Measurements from ENCODE around the gene MAP7. TPM values are rescaled to one million over a fixed set of nuclear protein-coding genes. Genes with fewer than 3 reads are reported as not detected.

Gene MAP7
- total RNA-seq, 3 donors from 2014 or later (not counting 1 experiment from before 2014, with no cell fraction given) = 0.14 to 0.68 (median 0.14) TPM

DNA sequence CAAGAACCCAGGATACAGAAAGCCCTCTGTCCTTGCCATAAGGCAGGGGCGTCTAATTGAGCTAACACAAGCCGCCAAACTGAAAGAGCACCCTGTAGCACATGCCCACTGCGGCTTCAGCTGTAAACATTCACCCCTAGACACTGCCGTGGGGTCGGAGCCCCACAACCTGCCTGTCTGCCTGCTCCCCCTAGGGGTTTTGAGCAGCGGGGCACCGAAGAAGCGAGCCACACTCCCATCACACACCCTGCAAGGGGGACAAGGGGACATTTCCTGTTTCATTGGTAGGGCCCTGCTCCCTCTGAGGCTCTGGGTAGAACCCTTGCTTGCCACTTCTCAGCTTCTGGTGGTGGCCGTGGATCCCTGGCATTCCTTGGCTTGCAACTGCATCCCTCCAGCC lies 215.4 kb downstream of the MAP7 start:
- Mint-ChIP-seq H3K27ac (no peak overlapping the region), H3K36me3 (no peaks in the 10 kb centered on the region), H3K9me3 (no peaks in the 10 kb centered on the region), H3K27me3 (ENCODE audit: low read depth in 2 of 2) (no peaks in the 10 kb centered on the region), H3K4me1 (no peaks in the 10 kb centered on the region), H3K4me3 (no peak overlapping the region)
- DNase-seq = no peak
- no peak overlapping the region for H3K27ac ChIP-seq (ENCODE audit: low read length)
- TF ChIP-seq, protein P1, sequence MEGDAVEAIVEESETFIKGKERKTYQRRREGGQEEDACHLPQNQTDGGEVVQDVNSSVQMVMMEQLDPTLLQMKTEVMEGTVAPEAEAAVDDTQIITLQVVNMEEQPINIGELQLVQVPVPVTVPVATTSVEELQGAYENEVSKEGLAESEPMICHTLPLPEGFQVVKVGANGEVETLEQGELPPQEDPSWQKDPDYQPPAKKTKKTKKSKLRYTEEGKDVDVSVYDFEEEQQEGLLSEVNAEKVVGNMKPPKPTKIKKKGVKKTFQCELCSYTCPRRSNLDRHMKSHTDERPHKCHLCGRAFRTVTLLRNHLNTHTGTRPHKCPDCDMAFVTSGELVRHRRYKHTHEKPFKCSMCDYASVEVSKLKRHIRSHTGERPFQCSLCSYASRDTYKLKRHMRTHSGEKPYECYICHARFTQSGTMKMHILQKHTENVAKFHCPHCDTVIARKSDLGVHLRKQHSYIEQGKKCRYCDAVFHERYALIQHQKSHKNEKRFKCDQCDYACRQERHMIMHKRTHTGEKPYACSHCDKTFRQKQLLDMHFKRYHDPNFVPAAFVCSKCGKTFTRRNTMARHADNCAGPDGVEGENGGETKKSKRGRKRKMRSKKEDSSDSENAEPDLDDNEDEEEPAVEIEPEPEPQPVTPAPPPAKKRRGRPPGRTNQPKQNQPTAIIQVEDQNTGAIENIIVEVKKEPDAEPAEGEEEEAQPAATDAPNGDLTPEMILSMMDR (IDR thresholded peaks at IDR 0.05) = no peak
- WGBS (ENCODE audit: insufficient coverage) = 86% methylated on average over 9 of the region's 9 CpGs
- intact Hi-C loops (cut with micrococcal nuclease) = no loop called here
- peaks cover 3% of the 10 kb centered on the region for H3K27me3 ChIP-seq (ENCODE audit: control insufficient read depth, insufficient read depth, low read length)
- no peaks in the 10 kb centered on the region for H3K36me3 ChIP-seq (ENCODE audit: control insufficient read depth, insufficient read depth, low read length)
- no peaks in the 10 kb centered on the region for H3K4me1 ChIP-seq (ENCODE audit: control insufficient read depth, insufficient read depth, low read length)
- ATAC-seq = no peak
- no peaks in the 10 kb centered on the region for H3K9me3 ChIP-seq (ENCODE audit: control insufficient read depth, insufficient read depth, low read length)
- no peak overlapping the region for H3K4me3 ChIP-seq (ENCODE audit: low read length)

DNA sequence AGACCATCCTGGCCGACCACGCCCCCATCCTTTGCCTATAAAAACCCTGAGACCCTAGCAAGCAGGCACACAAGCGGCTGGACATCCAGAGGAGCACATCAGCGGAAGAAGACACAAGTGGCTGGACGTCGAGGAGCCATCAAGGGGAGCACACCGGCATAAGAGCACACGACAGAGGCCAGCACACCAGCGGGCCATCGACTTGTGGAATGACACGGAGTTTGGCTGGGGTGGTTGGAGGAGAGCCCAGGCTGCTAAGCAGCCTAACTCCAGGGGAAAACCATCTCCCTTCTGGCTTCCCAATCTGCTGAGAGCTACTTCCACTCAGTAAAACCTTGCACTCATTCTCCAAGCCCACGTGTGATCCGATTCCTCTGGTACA lies 215.8 kb downstream of the MAP7 start:
- H3K4me1 Mint-ChIP-seq = no peaks in the 10 kb centered on the region
- no peaks in the 10 kb centered on the region for H3K9me3 ChIP-seq (ENCODE audit: control insufficient read depth, insufficient read depth, low read length)
- no peaks in the 10 kb centered on the region for H3K4me1 ChIP-seq (ENCODE audit: control insufficient read depth, insufficient read depth, low read length)
- ATAC-seq = no peak
- H3K36me3 ChIP-seq (ENCODE audit: control insufficient read depth, insufficient read depth, low read length) = no peaks in the 10 kb centered on the region
- TF ChIP-seq, protein P1 (IDR thresholded peaks at IDR 0.05) = no peak
- H3K9me3 Mint-ChIP-seq = no peaks in the 10 kb centered on the region
- no peaks in the 10 kb centered on the region for H3K36me3 Mint-ChIP-seq
- H3K4me3 ChIP-seq (ENCODE audit: low read length) = no peak overlapping the region
- no peak for DNase-seq
- H3K27me3 ChIP-seq (ENCODE audit: control insufficient read depth, insufficient read depth, low read length) = peaks cover 3% of the 10 kb centered on the region
- H3K27ac ChIP-seq (ENCODE audit: low read length) = no peak overlapping the region
- no peaks in the 10 kb centered on the region for H3K27me3 Mint-ChIP-seq (ENCODE audit: low read depth in 2 of 2)
- WGBS (ENCODE audit: insufficient coverage) = 94% methylated on average over 13 of the region's 13 CpGs
- no peak overlapping the region for H3K27ac Mint-ChIP-seq
- intact Hi-C loops (cut with micrococcal nuclease) = no loop called here
- H3K4me3 Mint-ChIP-seq = no peak overlapping the region

DNA sequence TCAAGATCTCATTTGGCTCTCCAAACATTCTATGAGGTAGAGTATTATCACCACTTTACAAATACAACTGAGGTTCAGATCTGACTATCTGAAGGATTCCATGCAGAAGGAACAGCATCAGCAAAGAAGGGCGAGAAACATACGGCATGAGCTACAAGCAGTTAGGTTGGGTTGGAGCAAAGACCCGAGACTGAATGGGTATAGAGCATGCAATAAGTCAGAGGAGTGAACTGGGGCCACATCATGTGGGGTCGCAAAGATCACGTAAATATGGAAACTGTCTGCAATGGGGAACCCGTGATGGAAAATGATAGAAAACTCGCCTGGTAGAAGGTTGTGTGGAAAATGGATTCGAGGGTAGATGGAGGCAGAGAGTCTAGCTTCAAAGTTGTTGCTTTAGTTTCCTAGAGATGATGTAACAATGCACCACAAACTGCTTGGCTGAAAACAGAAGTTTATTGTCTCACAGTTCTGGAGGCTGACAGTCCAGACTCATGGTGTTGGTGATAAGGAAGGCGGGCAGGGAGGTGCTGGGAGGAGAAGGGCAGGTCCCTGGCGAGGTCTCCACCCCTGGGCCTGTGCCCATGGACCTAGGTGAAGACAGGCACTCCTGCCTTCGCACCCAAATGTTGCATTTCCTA lies 216.3 kb downstream of the MAP7 start:
- ATAC-seq (no peak), DNase-seq (no peak)
- H3K27ac Mint-ChIP-seq = no peak overlapping the region
- H3K27ac ChIP-seq (ENCODE audit: low read length) = no peak overlapping the region
- no peaks in the 10 kb centered on the region for H3K4me1 ChIP-seq (ENCODE audit: control insufficient read depth, insufficient read depth, low read length)
- TF ChIP-seq, protein P1 (IDR thresholded peaks at IDR 0.05) = no peak
- no peak overlapping the region for H3K4me3 ChIP-seq (ENCODE audit: low read length)
- no peaks in the 10 kb centered on the region for H3K9me3 Mint-ChIP-seq
- WGBS (ENCODE audit: insufficient coverage) = 85% methylated on average over 11 of the region's 11 CpGs
- H3K9me3 ChIP-seq (ENCODE audit: control insufficient read depth, insufficient read depth, low read length) = no peaks in the 10 kb centered on the region
- intact Hi-C loops (cut with micrococcal nuclease) = no loop called here
- peaks cover 3% of the 10 kb centered on the region for H3K27me3 ChIP-seq (ENCODE audit: control insufficient read depth, insufficient read depth, low read length)
- no peak overlapping the region for H3K4me3 Mint-ChIP-seq
- H3K27me3 Mint-ChIP-seq (ENCODE audit: low read depth in 2 of 2) = no peaks in the 10 kb centered on the region
- H3K4me1 Mint-ChIP-seq = no peaks in the 10 kb centered on the region
- no peaks in the 10 kb centered on the region for H3K36me3 Mint-ChIP-seq
- H3K36me3 ChIP-seq (ENCODE audit: control insufficient read depth, insufficient read depth, low read length) = no peaks in the 10 kb centered on the region

DNA sequence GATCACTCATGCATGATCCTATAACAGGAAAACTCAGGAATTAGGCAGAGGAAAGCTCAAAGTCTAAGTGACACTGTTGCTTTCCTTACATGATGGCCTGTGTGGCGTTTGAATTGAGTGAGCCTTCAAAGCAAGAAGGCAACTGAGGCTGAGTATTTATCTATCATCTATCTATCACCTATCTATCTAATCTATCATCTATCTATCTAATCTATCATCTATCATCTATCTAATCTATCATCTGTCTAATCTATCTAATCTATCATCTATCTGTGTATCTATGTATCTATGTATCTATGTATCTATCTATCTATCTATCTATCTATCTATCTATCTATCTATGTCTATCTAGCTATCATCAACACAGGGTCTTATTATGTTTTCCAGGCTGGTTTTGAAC lies 218.8 kb downstream of the MAP7 start:
- Mint-ChIP-seq H3K4me3 (no peak overlapping the region), H3K27ac (no peak overlapping the region), H3K9me3 (no peaks in the 10 kb centered on the region), H3K36me3 (no peaks in the 10 kb centered on the region), H3K27me3 (ENCODE audit: low read depth in 2 of 2) (no peaks in the 10 kb centered on the region), H3K4me1 (no peaks in the 10 kb centered on the region)
- no peak for ATAC-seq
- Histone ChIP-seq H3K9me3 (ENCODE audit: control insufficient read depth, insufficient read depth, low read length) (no peaks in the 10 kb centered on the region), H3K27me3 (ENCODE audit: control insufficient read depth, insufficient read depth, low read length) (peaks cover 3% of the 10 kb centered on the region), H3K36me3 (ENCODE audit: control insufficient read depth, insufficient read depth, low read length) (no peaks in the 10 kb centered on the region), H3K4me3 (ENCODE audit: low read length) (no peak overlapping the region), H3K27ac (ENCODE audit: low read length) (no peak overlapping the region), H3K4me1 (ENCODE audit: control insufficient read depth, insufficient read depth, low read length) (no peaks in the 10 kb centered on the region)
- intact Hi-C loops (cut with micrococcal nuclease) = no loop called here
- DNase-seq = no peak
- 100% methylated on average over 1 of the region's 1 CpG for WGBS (ENCODE audit: insufficient coverage)
- TF ChIP-seq, protein P1 (IDR thresholded peaks at IDR 0.05) = no peak

Measured in natural killer cell (primary cell).